HCT116 (cell line): Measurements from ENCODE around the gene CAAP1.

Experiments
- CTCF ChIP-seq, 3 experiments: fragments of 200-600 bp in 1 of 3; sonication (generic) in 1 of 3; IDR thresholded peaks in 2 of 3; conservative IDR thresholded peaks in 1 of 3; 2 replicates each; pipeline ENCODE4 v1.5.1; 2012 to 2017; ENCODE audit warnings: low read depth in 2 of 3, low read length in 2 of 3, antibody characterized with exemption in 1 of 3, borderline replicate concordance in 1 of 3, control low read depth in 1 of 3, mild to moderate bottlenecking in 1 of 3, mixed read lengths in 1 of 3, mixed run types in 1 of 3, moderate library complexity in 1 of 3; ENCODE audit not compliant: insufficient read depth in 1 of 3
- SIN3A ChIP-seq: IDR thresholded peaks from 2 replicates; pipeline ENCODE4 v1.6.1; 2012; ENCODE audit warnings: low read depth
- TCF7L2 ChIP-seq: IDR thresholded peaks from 2 replicates; pipeline ENCODE4 v1.7.0; 2011; ENCODE audit warnings: borderline replicate concordance, inconsistent platforms; ENCODE audit not compliant: insufficient read depth, insufficient read length; ENCODE audit errors: extremely low read depth

GRCh38 chr9:26891726-26892125, 876 bp downstream of the CAAP1 start:
- TF ChIP-seq TCF7L2 (no peak), SIN3A (no peak), CTCF (IDR thresholded peaks at IDR 0.05 in 2 of 3, conservative IDR thresholded peaks at IDR 0.05 in 1 of 3; ENCODE audit: borderline replicate concordance in 1 of 3, insufficient read depth in 1 of 3, low read depth in 2 of 3, low read length in 2 of 3) (no peak)
